Nephron progenitor cell (in vitro differentiated cells): ENCODE results near the gene SPRYD4.

Experiments used
- DNase-seq: peaks from one replicate; pipeline ENCODE4 v3.0.0; 2021
- H3K27ac Mint-ChIP-seq: 2 replicates; pipeline ENCODE4 v1.8.0; 2021; ENCODE audit warnings: mild to moderate bottlenecking, moderate library complexity, mixed read lengths
- H3K27me3 Mint-ChIP-seq: 2 replicates; pipeline ENCODE4 v1.8.0; 2021; ENCODE audit warnings: mild to moderate bottlenecking, low read depth, mixed read lengths; ENCODE audit not compliant: poor library complexity
- H3K36me3 Mint-ChIP-seq: 2 replicates; pipeline ENCODE4 v1.8.0; 2021; ENCODE audit warnings: low read depth, mixed read lengths
- H3K4me1 Mint-ChIP-seq: 2 replicates; pipeline ENCODE4 v1.8.0; 2021; ENCODE audit warnings: mixed read lengths
- H3K4me3 Mint-ChIP-seq: 2 replicates; pipeline ENCODE4 v1.8.0; 2021; ENCODE audit warnings: mild to moderate bottlenecking, moderate library complexity, mixed read lengths
- H3K9me3 Mint-ChIP-seq: 2 replicates; pipeline ENCODE4 v1.8.0; 2021; ENCODE audit warnings: mild to moderate bottlenecking, moderate library complexity, mixed read lengths
- TF ChIP-seq, protein P1 (sequence below): fragments of 200-600 bp; sonication (generic); IDR thresholded peaks from 2 replicates; pipeline ENCODE4 v1.5.0; 2021; ENCODE audit warnings: antibody characterized with exemption

Gene SPRYD4

DNA sequence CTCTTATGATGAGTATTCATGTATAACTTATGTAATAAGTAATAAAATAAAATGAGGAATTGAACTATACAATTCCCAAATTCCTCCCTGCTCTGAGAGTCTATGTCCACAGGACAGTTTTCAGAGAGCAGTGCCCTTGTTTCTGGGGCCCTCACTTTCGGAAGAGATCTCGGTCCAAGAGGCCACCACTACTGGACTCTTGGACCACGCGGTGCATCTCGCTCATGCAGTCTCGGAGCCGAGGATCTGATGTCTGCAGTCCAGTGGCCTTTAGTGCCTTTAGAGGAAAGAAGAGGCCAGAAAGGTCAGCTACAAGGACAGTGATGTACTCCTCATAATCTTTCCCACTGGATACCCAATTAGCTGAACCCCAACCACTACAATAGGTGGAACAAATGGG, 11.2 kb downstream of the SPRYD4 start:
- Mint-ChIP-seq H3K27me3 (peaks cover 24% of the 10 kb centered on the region), H3K4me3 (no peak overlapping the region), H3K9me3 (no peaks in the 10 kb centered on the region), H3K4me1 (peaks cover 6% of the 10 kb centered on the region), H3K36me3 (no peaks in the 10 kb centered on the region), H3K27ac (no peak overlapping the region)
- TF ChIP-seq, protein P1, sequence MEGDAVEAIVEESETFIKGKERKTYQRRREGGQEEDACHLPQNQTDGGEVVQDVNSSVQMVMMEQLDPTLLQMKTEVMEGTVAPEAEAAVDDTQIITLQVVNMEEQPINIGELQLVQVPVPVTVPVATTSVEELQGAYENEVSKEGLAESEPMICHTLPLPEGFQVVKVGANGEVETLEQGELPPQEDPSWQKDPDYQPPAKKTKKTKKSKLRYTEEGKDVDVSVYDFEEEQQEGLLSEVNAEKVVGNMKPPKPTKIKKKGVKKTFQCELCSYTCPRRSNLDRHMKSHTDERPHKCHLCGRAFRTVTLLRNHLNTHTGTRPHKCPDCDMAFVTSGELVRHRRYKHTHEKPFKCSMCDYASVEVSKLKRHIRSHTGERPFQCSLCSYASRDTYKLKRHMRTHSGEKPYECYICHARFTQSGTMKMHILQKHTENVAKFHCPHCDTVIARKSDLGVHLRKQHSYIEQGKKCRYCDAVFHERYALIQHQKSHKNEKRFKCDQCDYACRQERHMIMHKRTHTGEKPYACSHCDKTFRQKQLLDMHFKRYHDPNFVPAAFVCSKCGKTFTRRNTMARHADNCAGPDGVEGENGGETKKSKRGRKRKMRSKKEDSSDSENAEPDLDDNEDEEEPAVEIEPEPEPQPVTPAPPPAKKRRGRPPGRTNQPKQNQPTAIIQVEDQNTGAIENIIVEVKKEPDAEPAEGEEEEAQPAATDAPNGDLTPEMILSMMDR: no peak
- no peak for DNase-seq

DNA sequence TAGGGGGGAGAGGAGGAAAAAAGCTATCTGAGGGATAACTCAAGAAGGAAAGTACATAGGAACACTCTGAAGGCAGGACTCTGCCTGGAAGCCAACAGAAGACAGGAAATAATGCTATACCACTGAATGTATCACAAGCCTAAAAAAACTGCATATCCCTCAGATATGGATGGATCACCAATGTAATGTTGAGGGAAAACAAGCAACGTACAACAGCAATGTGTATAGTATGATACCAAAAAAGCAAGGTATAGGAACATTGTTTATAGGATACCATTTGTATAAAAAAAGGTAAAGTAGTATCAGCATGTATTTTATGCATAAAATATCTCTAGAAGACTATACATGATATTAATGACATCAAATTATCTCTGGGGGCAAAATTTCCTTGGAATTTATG, 16.2 kb downstream of the SPRYD4 start:
- no peak overlapping the region for H3K4me3 Mint-ChIP-seq
- H3K4me1 Mint-ChIP-seq: peaks cover 20% of the 10 kb centered on the region
- peaks cover 14% of the 10 kb centered on the region for H3K9me3 Mint-ChIP-seq
- peaks cover 5% of the 10 kb centered on the region for H3K36me3 Mint-ChIP-seq
- TF ChIP-seq, protein P1: no peak
- H3K27ac Mint-ChIP-seq: no peak overlapping the region
- peaks cover 67% of the 10 kb centered on the region for H3K27me3 Mint-ChIP-seq
- no peak for DNase-seq

- Mint-ChIP-seq H3K27me3 (peaks cover 83% of the 10 kb centered on the region), H3K27ac (no peak overlapping the region), H3K4me3 (peak overlapping the region; percentile 47), H3K36me3 (peaks cover 5% of the 10 kb centered on the region), H3K9me3 (peaks cover 33% of the 10 kb centered on the region), H3K4me1 (peaks cover 14% of the 10 kb centered on the region)
- no peak for DNase-seq
- TF ChIP-seq, protein P1: no peak
Observed at GRCh38 chr12:56486694-56487093, 18.3 kb downstream of the SPRYD4 start.

DNA sequence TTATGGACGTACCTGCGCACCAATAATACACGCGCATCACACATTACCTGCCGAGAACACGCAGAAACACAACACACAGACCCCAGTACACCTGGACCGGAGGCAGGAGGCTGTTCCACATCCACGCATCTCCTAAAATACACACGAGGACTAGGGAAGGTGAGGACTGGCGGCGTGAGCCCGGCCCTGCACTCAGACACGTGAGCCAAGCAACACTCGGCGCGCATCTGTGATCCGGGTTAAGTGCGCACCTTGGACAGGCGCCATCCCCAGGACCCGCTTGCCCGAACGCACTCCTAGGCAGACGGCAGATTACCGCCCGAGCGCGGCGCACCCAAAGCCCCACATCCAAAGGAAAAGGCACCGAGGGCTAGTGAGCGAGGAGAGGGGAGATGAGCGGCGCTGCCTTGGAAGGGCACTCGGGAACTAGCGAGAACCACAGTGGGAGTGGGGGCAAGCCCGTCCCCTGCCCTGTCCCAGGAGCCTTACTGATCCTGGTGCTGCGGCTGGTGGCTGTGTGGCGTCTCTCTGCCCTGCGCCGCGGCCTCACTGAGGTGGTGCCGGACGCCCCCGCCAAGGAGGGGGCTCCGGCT, 19.2 kb downstream of the SPRYD4 start:
- peaks cover 36% of the 10 kb centered on the region for H3K9me3 Mint-ChIP-seq
- peak overlapping the region; percentile 79 for H3K4me3 Mint-ChIP-seq
- H3K27ac Mint-ChIP-seq: no peak overlapping the region
- peaks cover 14% of the 10 kb centered on the region for H3K4me1 Mint-ChIP-seq
- peak; percentile 57 for DNase-seq
- TF ChIP-seq, protein P1: no peak
- peaks cover 5% of the 10 kb centered on the region for H3K36me3 Mint-ChIP-seq
- H3K27me3 Mint-ChIP-seq: peaks cover 89% of the 10 kb centered on the region

DNA sequence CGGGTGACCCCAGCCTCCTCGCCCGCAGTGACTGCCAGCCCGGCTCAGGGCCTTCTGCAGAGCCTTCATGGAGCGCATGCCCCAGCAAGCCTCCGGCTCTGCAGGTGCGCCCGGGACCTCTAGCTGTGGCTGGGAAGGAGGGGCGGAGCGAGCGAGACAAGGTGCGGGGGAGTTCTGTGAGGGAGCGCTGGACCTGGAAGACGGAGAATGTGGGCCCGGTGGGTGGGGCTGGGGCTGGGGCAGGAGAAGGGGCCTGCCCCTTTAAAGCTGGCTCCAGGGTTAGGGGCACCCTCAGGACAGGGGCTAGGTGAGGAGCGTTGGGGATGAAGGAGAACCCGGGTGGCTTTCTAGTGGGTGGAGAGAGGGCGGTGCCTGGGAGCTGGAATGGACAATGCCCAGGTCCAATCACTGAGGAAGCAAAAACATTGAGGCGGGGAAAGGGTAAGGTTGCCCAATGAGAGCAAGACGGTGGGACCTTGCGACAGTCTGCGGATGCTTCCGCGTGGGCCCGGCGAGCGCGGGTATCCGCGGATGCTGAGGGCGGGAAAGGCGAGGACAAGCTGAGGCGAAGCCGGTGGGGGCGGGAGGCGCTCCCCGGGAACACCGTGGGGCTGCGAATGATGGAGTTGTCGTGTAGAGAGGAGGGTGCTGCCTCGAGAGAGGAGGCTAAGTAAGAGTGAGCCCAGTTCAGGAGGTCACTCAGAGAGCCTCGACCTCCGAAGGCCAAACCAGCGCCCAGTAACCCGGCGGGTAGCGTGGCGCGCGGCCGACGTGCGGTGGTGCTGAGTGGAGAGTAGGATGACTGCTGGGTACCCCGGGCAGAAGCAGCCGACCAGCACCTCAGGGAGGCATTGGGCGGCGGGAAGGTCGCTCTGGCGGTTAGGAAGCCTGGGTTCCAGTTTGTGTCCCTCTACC, 19.9 kb downstream of the SPRYD4 start, which contains the start of gene GLS2:
TSS of gene GLS2 (minus strand) at position 121 of the 915 bp plus-strand sequence. CDS start at position 78, 43 bp downstream.
- DNase-seq: peak; percentile 71
- Mint-ChIP-seq H3K9me3 (peaks cover 44% of the 10 kb centered on the region), H3K36me3 (peaks cover 7% of the 10 kb centered on the region), H3K4me3 (peak within 1 kb of the TSS; percentile 79), H3K4me1 (peaks cover 14% of the 10 kb centered on the region), H3K27ac (no peak within 1 kb of the TSS), H3K27me3 (peaks cover 91% of the 10 kb centered on the region)
- TF ChIP-seq, protein P1: no peak
